Measurements from ENCODE around the gene FGF8. TPM values are rescaled to one million over a fixed set of nuclear protein-coding genes. Genes with fewer than 3 reads are reported as not detected.
A peak's percentile ranks its signal among the peaks of the same experiment; 100 is the strongest.

FGF8 gene
- total RNA-seq, 1 donor = not detected

GRCh38 chr10:101749047-101750016 lies 26.6 kb downstream of the FGF8 start:
- Histone ChIP-seq H3K4me1 (ENCODE audit: insufficient read depth, low read length) (no peaks in the 10 kb centered on the region), H2AFZ (ENCODE audit: low read length) (no peak overlapping the region), H3K4me3 (ENCODE audit: insufficient read depth, low read length) (no peak overlapping the region), H3K79me2 (ENCODE audit: insufficient read depth, low read length) (no peaks in the 10 kb centered on the region), H4K20me1 (ENCODE audit: insufficient read depth, low read length) (no peaks in the 10 kb centered on the region), H3K9me3 (ENCODE audit: low read depth, low read length) (no peaks in the 10 kb centered on the region), H3K36me3 (ENCODE audit: insufficient read depth, low read length) (no peaks in the 10 kb centered on the region), H3K4me2 (ENCODE audit: insufficient read depth, low read length) (no peak overlapping the region), H3K27me3 (ENCODE audit: insufficient read depth, low read length) (peaks cover 17% of the 10 kb centered on the region), H3K27ac (ENCODE audit: low read depth, low read length) (no peak overlapping the region)
- peak; percentile 70 for DNase-seq (ENCODE audit: insufficient read length, low spot score, missing footprints)
- TF ChIP-seq CTCF (IDR thresholded peaks at IDR 0.05; ENCODE audit: extremely low read depth, low read depth, low read length) = no peak

DNA sequence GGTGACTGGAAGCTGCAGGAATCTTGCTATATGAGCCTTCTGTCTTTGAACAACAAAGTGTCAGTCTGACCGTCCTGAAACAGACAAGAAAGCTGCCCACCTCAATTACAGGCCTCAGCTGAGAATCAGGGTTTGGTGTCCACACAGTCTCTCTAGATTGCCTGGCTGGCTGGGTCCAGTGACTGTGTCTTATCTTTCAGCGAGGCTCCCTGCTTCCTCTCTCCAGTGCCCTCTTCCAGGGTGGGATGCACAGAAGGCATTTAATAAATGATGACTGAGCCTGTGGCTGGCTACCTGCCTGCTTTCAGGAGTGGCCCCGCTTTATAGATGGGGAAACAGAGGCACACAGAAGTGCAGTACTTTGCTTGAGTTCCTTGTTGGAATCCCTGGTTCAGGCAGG lies 27.4 kb downstream of the FGF8 start:
- no peaks in the 10 kb centered on the region for H3K9me3 ChIP-seq (ENCODE audit: low read depth, low read length)
- H2AFZ ChIP-seq (ENCODE audit: low read length) = no peak overlapping the region
- H4K20me1 ChIP-seq (ENCODE audit: insufficient read depth, low read length) = no peaks in the 10 kb centered on the region
- no peak for DNase-seq (ENCODE audit: insufficient read length, low spot score, missing footprints)
- no peaks in the 10 kb centered on the region for H3K36me3 ChIP-seq (ENCODE audit: insufficient read depth, low read length)
- no peak for TF ChIP-seq CTCF (IDR thresholded peaks at IDR 0.05; ENCODE audit: extremely low read depth, low read depth, low read length)
- peaks cover 12% of the 10 kb centered on the region for H3K27me3 ChIP-seq (ENCODE audit: insufficient read depth, low read length)
- no peaks in the 10 kb centered on the region for H3K79me2 ChIP-seq (ENCODE audit: insufficient read depth, low read length)
- no peak overlapping the region for H3K4me3 ChIP-seq (ENCODE audit: insufficient read depth, low read length)
- H3K4me1 ChIP-seq (ENCODE audit: insufficient read depth, low read length) = no peaks in the 10 kb centered on the region
- no peak overlapping the region for H3K27ac ChIP-seq (ENCODE audit: low read depth, low read length)
- H3K4me2 ChIP-seq (ENCODE audit: insufficient read depth, low read length) = no peak overlapping the region

GRCh38 chr10:101745074-101745696 lies 30.7 kb downstream of the FGF8 start:
- no peaks in the 10 kb centered on the region for H3K79me2 ChIP-seq (ENCODE audit: insufficient read depth, low read length)
- no peaks in the 10 kb centered on the region for H3K4me1 ChIP-seq (ENCODE audit: insufficient read depth, low read length)

More at GRCh38 chr10:101745074-101745696, 30.7 kb downstream of the FGF8 start:
- H4K20me1 ChIP-seq (ENCODE audit: insufficient read depth, low read length) = no peaks in the 10 kb centered on the region
- no peak for DNase-seq (ENCODE audit: insufficient read length, low spot score, missing footprints)
- no peak overlapping the region for H3K4me2 ChIP-seq (ENCODE audit: insufficient read depth, low read length)
- H3K36me3 ChIP-seq (ENCODE audit: insufficient read depth, low read length) = no peaks in the 10 kb centered on the region
- H3K9me3 ChIP-seq (ENCODE audit: low read depth, low read length) = no peaks in the 10 kb centered on the region
- H3K4me3 ChIP-seq (ENCODE audit: insufficient read depth, low read length) = no peak overlapping the region
- H3K27ac ChIP-seq (ENCODE audit: low read depth, low read length) = no peak overlapping the region
- no peak for TF ChIP-seq CTCF (IDR thresholded peaks at IDR 0.05; ENCODE audit: extremely low read depth, low read depth, low read length)
- peaks cover 3% of the 10 kb centered on the region for H3K27me3 ChIP-seq (ENCODE audit: insufficient read depth, low read length)
- H2AFZ ChIP-seq (ENCODE audit: low read length) = no peak overlapping the region
